ENCODE measurements around the gene NDUFB5. TPM values are rescaled to one million over a fixed set of nuclear protein-coding genes. Genes with fewer than 3 reads are reported as not detected.

Gene NDUFB5
- total RNA-seq = 109 TPM

DNA sequence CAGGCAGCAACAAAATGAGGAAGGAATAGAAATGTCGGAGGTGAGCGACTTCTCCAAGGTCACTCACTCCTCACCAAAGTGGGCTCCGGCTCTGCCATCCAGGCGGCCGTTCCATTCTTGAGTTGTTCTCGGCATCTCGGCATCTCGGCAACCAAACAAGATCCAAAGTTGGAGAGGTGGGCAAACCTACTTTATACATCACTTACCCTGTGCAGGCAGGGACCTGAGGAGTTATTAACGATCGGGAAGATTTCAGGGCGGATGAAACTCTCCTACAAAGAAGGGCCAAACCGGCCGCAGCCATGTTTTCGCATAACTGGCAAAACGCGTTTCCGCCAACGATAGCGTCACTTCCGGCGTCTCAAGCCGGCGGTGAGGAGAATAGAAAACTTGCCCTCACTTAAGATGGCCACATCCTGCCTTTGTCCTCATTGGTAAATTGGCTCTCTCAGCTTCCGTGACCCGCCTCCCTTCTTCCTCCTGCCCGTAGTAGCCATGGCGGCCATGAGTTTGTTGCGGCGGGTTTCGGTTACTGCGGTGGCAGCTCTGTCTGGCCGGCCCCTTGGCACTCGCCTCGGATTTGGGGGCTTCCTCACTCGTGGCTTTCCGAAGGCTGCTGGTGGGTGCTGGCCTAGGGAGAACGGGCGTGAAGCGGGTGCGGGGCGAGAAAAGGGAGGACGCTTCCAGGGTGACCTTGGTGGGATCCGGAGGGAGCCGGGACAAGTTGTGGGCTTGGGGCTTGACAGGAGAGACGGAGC, at the start of gene NDUFB5, which contains the start of gene MRPL47:
Gene NDUFB5, plus strand, starts transcription at position 474 of the 758 bp plus-strand sequence. Its CDS starts 22 bp downstream, at position 496.
Gene MRPL47, minus strand, starts transcription at position 318 of the 758 bp plus-strand sequence. Its CDS starts 14 bp downstream, at position 304.
- DNase-seq (ENCODE audit: low spot score) = peak; percentile 96

- DNase-seq (ENCODE audit: low spot score) = peak; percentile 65
These were observed 45.7 kb upstream of the NDUFB5 start for GRCh38 chr3:179558742-179559364.

DNA sequence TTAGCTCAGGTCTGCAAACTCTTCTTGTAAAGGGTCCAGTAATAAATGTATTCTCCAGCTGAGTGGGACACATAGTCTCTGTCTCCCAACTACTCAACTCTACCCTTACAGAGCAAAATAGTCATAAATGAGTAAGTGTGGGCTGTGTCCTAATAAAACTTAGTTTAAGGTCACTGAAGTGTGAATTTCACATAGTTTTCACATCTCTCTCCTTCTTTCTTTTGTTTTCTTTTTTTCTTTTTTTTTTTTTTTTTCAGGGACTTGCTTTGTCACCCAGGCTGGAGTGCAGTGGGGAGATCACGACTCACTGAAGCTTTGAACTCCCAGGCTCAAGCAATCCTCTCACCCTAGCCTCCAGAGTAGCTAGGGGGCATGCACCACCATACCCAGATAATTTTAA, 43.8 kb upstream of the NDUFB5 start:
- DNase-seq (ENCODE audit: low spot score) = no peak

GRCh38 chr3:179562591-179563270, 41.9 kb upstream of the NDUFB5 start, which contains the start of gene ACTL6A:
TSS of gene ACTL6A (plus strand) at chr3:179562926. CDS start at chr3:179563093, 167 bp downstream.
- peak; percentile 100 for DNase-seq (ENCODE audit: low spot score)

- DNase-seq (ENCODE audit: low spot score) = peak; percentile 63
These were observed 41.3 kb upstream of the NDUFB5 start for GRCh38 chr3:179563271-179563783.

DNA sequence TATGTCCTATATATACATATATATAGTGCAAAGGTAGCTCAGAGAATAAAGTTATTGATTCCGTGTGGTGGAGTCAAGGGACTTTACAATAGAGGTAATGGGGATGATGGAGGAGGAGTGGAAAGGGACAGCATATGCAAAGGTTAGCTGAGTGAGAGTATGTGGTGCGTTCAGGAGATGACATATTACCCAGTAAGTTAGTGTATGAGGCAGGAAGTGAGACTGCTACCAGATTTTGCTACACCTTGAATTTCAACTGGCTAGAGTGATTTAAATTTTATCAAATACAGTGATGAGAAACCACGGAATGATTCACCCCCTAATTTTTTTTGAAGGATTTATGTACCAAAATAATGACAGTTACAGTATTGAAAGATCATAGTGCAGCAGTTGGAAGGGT, 39.1 kb upstream of the NDUFB5 start:
- no peak for DNase-seq (ENCODE audit: low spot score)

GRCh38 chr3:179580992-179581391, 23.6 kb upstream of the NDUFB5 start:
- DNase-seq (ENCODE audit: low spot score) = no peak

- no peak for DNase-seq (ENCODE audit: low spot score)
These were observed 15.5 kb upstream of the NDUFB5 start for GRCh38 chr3:179589143-179589542.

GRCh38 chr3:179590669-179591068, 13.9 kb upstream of the NDUFB5 start:
- DNase-seq (ENCODE audit: low spot score) = no peak

GRCh38 chr3:179591313-179591712, 13.3 kb upstream of the NDUFB5 start:
- no peak for DNase-seq (ENCODE audit: low spot score)

DNA sequence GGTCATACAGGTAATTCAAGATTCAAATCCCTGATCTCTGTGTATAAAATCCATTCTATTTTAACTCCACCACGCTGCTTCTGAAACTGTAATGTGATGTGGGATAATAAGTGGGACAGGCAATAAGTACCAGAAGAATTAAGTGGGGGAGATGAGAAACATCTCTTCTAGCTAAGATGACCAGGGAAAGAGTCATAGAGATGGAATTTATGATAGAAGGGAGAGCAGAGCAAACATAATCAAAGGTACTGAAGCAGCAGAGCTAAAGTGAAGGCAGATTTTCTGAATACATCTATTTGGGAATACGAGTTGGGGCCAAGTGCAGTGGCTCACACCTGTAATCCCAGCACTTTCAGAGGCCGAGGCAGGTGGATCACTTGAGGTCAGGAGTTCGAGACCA, 5.1 kb upstream of the NDUFB5 start:
- no peak for DNase-seq (ENCODE audit: low spot score)

- no peak for DNase-seq (ENCODE audit: low spot score)
These were observed 1.3 kb upstream of the NDUFB5 start for GRCh38 chr3:179603321-179603720.

DNA sequence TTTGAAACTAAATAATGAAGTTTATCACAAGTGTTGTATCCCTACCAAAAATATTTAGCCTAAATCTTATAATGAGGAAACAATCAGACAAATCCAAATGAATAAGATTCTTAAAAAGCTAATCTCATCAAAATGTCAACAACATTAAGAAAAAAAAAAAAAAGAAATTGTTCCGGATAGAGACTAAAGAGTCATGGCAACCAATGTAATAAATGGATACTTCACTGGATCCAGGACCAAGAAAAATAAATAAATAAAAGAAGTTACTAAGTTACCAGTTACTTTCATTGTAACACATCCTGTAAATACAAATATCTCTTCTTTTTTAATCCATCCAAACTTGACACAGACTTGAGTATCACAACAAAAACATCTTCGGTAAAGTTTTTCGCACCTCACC, 763 bp upstream of the NDUFB5 start:
- no peak for DNase-seq (ENCODE audit: low spot score)

DNA sequence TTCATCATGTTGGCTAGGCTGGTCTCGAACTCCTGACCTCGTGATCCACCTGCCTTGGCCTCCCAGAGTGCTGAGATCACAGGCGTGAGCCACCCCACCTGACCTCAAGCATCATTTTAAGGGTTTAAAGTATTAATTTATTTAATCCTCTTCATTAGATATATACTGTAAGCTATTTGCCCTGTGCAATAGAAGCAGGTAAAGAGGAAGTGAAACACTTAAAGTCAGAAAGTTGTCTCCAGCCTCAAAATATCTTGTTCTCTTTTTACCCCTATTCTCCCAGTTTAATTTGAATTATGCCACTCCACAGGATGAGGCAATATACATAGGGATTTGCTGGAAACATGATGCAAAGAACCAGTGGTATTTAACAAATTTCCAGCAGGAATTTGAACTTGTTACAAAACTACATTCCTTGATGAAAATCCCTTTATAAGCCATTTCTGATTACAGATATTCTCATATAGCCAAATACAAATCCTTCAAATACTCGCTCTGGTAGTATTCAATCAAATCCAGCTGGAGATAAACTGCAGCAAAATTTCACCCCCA, 2.0 kb downstream of the NDUFB5 start:
- no peak for DNase-seq (ENCODE audit: low spot score)

GRCh38 chr3:179608931-179609720, 4.5 kb downstream of the NDUFB5 start:
- DNase-seq (ENCODE audit: low spot score) = no peak

- DNase-seq (ENCODE audit: low spot score) = no peak
These were observed 5.5 kb downstream of the NDUFB5 start for GRCh38 chr3:179610066-179610465.

GRCh38 chr3:179613807-179614206, 9.2 kb downstream of the NDUFB5 start:
- DNase-seq (ENCODE audit: low spot score) = no peak

GRCh38 chr3:179615458-179616173, 11.0 kb downstream of the NDUFB5 start:
- no peak for DNase-seq (ENCODE audit: low spot score)

DNA sequence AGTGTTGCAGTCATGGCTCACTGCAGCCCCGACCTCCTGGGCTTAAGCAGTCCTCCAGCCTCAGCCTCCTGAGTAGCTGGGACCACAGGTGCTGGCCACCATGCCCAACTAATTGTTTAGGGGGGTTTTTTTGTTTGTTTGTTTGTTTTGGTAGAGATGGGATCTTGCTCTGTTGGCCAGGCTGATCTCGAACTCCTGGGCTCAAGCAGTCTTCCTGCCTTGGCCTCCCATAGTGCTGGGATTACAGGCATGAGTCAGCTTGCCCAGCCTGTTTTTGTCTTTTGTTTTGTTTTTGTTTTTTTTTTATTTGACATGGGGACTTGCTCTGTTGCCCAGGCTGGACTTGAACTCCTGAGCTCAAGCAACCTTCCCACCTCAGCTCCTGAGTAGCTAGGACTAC, 17.4 kb downstream of the NDUFB5 start:
- no peak for DNase-seq (ENCODE audit: low spot score)

- no peak for DNase-seq (ENCODE audit: low spot score)
These were observed 19.9 kb downstream of the NDUFB5 start for GRCh38 chr3:179624451-179624850.
